ENCODE results near the gene MGMT.

DNA sequence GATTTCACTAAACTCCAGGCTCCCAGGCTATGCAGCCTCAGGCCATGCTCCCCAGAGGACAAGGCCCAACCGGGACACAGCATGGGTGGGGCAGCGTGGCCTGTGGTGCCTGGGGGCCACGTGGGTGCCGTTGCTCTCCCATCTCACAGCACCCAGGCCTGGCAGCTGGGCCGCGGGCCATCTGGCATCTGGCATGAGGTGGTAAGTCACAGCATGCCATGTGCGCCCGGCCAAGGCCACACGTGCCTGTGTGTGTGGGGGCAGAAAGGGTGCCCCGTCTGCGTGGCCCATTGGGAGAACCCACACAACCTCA, 292.9 kb downstream of the MGMT start:
- TF ChIP-seq, protein P1, sequence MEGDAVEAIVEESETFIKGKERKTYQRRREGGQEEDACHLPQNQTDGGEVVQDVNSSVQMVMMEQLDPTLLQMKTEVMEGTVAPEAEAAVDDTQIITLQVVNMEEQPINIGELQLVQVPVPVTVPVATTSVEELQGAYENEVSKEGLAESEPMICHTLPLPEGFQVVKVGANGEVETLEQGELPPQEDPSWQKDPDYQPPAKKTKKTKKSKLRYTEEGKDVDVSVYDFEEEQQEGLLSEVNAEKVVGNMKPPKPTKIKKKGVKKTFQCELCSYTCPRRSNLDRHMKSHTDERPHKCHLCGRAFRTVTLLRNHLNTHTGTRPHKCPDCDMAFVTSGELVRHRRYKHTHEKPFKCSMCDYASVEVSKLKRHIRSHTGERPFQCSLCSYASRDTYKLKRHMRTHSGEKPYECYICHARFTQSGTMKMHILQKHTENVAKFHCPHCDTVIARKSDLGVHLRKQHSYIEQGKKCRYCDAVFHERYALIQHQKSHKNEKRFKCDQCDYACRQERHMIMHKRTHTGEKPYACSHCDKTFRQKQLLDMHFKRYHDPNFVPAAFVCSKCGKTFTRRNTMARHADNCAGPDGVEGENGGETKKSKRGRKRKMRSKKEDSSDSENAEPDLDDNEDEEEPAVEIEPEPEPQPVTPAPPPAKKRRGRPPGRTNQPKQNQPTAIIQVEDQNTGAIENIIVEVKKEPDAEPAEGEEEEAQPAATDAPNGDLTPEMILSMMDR (IDR thresholded peaks at IDR 0.05; ENCODE audit: low read length) = no peak
- TF ChIP-seq EZH2 (optimal IDR thresholded peaks at IDR 0.05; ENCODE audit: low read depth, low read length) = no peak
- TF ChIP-seq EZH2phosphoT487 (IDR thresholded peaks at IDR 0.05; ENCODE audit: low read length) = no peak
